SK-N-SH treated with all-trans-retinoic acid at 6 μM for 48 hours (cell line): Measurements from ENCODE around the gene AMHR2.
A peak's percentile ranks its signal among the peaks of the same experiment; 100 is the strongest.
"Not testable (repeated sequence)": the region's sequence is repeated elsewhere in the genome, so short reads cannot be mapped to it uniquely, and the experiment has no call there.

Experiments
- ATAC-seq: fragments of 200-7000 bp; cut with Tn5 transposase; 3 replicates; pipeline ENCODE4 v1.9.1; 2020; ENCODE audit warnings: mild to moderate bottlenecking, moderate library complexity
- CREB5 ChIP-seq: fragments of 250-450 bp; sonication (Bioruptor Pico); IDR thresholded peaks from 2 replicates; pipeline ENCODE4 v1.5.1; 2020; ENCODE audit warnings: low read depth, mild to moderate bottlenecking, moderate library complexity
- CSDC2 ChIP-seq: fragments of 250-450 bp; sonication (Bioruptor Pico); IDR thresholded peaks from 2 replicates; pipeline ENCODE4 v1.5.0; 2020; ENCODE audit warnings: mild to moderate bottlenecking, moderate library complexity
- ESRRG ChIP-seq: fragments of 250-450 bp; sonication (Bioruptor Pico); IDR thresholded peaks from 2 replicates; pipeline ENCODE4 v1.6.1; 2021; ENCODE audit warnings: mild to moderate bottlenecking
- GLIS3 ChIP-seq: fragments of 250-450 bp; sonication (Bioruptor Pico); IDR thresholded peaks from 2 replicates; pipeline ENCODE4 v1.5.0; 2020; ENCODE audit warnings: mild to moderate bottlenecking, moderate library complexity
- ISL1 ChIP-seq: fragments of 250-450 bp; sonication (Bioruptor Pico); IDR thresholded peaks from 2 replicates; pipeline ENCODE4 v2.1.2; 2022; ENCODE audit warnings: mild to moderate bottlenecking, moderate library complexity
- POU6F1 ChIP-seq: fragments of 250-450 bp; sonication (Bioruptor Pico); IDR thresholded peaks from 2 replicates; pipeline ENCODE4 v1.8.0; 2021; ENCODE audit warnings: low read depth, mild to moderate bottlenecking, moderate library complexity, borderline replicate concordance
- PPARA ChIP-seq: fragments of 250-450 bp; sonication (Bioruptor Pico); IDR thresholded peaks from 2 replicates; pipeline ENCODE4 v1.5.0; 2020; ENCODE audit warnings: mild to moderate bottlenecking, borderline replicate concordance
- RARB ChIP-seq: fragments of 250-450 bp; sonication (Bioruptor Pico); IDR thresholded peaks from 2 replicates; pipeline ENCODE4 v1.8.0; 2021; ENCODE audit warnings: mild to moderate bottlenecking, moderate library complexity
- SNAI2 ChIP-seq: fragments of 250-450 bp; sonication (Bioruptor Pico); IDR thresholded peaks from 2 replicates; pipeline ENCODE4 v1.5.0; 2020; ENCODE audit warnings: mild to moderate bottlenecking, moderate library complexity
- TCF4 ChIP-seq: fragments of 250-450 bp; sonication (Bioruptor Pico); IDR thresholded peaks from 2 replicates; pipeline ENCODE4 v1.8.0; 2021; ENCODE audit warnings: mild to moderate bottlenecking, moderate library complexity, borderline replicate concordance
- TOX ChIP-seq: fragments of 250-450 bp; sonication (Bioruptor Pico); IDR thresholded peaks from 2 replicates; pipeline ENCODE4 v1.8.0; 2021; ENCODE audit warnings: mild to moderate bottlenecking, moderate library complexity, borderline replicate concordance
- TSHZ2 ChIP-seq: fragments of 250-450 bp; sonication (Bioruptor Pico); IDR thresholded peaks from 2 replicates; pipeline ENCODE4 v1.5.0; 2020; ENCODE audit warnings: mild to moderate bottlenecking, moderate library complexity
- ZC3H10 ChIP-seq: fragments of 250-450 bp; sonication (Bioruptor Pico); IDR thresholded peaks from 2 replicates; pipeline ENCODE4 v1.5.1; 2021; ENCODE audit warnings: mild to moderate bottlenecking, moderate library complexity
- ZFP3 ChIP-seq: fragments of 250-450 bp; sonication (Bioruptor Pico); IDR thresholded peaks from 2 replicates; pipeline ENCODE4 v1.5.0; 2020; ENCODE audit warnings: mild to moderate bottlenecking, moderate library complexity
- ZFP30 ChIP-seq: fragments of 450-650 bp; formaldehyde crosslinking; IDR thresholded peaks from 2 replicates; pipeline ENCODE4 v1.5.0; 2022; ENCODE audit warnings: mild to moderate bottlenecking, moderate library complexity
- ZNF565 ChIP-seq: fragments of 450-650 bp; formaldehyde crosslinking; conservative IDR thresholded peaks from 2 replicates; pipeline ENCODE4 v1.5.0; 2020; ENCODE audit warnings: low read depth, mild to moderate bottlenecking, moderate library complexity
- ZNF70 ChIP-seq: fragments of 450-650 bp; formaldehyde crosslinking; IDR thresholded peaks from 2 replicates; pipeline ENCODE4 v1.5.0; 2020; ENCODE audit warnings: mild to moderate bottlenecking, moderate library complexity
- ZNF8 ChIP-seq: fragments of 450-650 bp; formaldehyde crosslinking; IDR thresholded peaks from 2 replicates; pipeline ENCODE4 v1.5.0; 2020; ENCODE audit warnings: mild to moderate bottlenecking, moderate library complexity
- TF ChIP-seq, protein P1 (sequence below): fragments of 250-450 bp; sonication (Bioruptor Pico); IDR thresholded peaks from 2 replicates; pipeline ENCODE4 v1.8.0; 2020; ENCODE audit warnings: mild to moderate bottlenecking, moderate library complexity, borderline replicate concordance

Gene AMHR2

GRCh38 chr12:53413485-53414204 lies 10.0 kb upstream of the AMHR2 start:
- peak; percentile 54 for ATAC-seq
- TF ChIP-seq ISL1 (CRISPR knock-in tag) = peak; percentile 63
- no peak for TF ChIP-seq CSDC2 (CRISPR knock-in tag)

- ATAC-seq = peak; percentile 72
- no peak; the same call in 1 of the 2 replicates for TF ChIP-seq ZFP3 (CRISPR knock-in tag)
- TF ChIP-seq TCF4 (CRISPR knock-in tag) = peak; percentile 61
- TF ChIP-seq SNAI2 (CRISPR knock-in tag) = 0 out of 2 replicates have a peak, but pooled peaks have one; percentile 17
- TF ChIP-seq PPARA (CRISPR knock-in tag) = no peak
- no peak for TF ChIP-seq ZNF8 (CRISPR knock-in tag)
- peak; percentile 74; the same call in 1 of the 2 replicates for TF ChIP-seq TSHZ2 (CRISPR knock-in tag)
- TF ChIP-seq ISL1 (CRISPR knock-in tag) = peak; percentile 52
- TF ChIP-seq TOX (CRISPR knock-in tag) = no peak; the same call in 1 of the 2 replicates
- TF ChIP-seq RARB (CRISPR knock-in tag) = no peak
- no peak for TF ChIP-seq ZNF565 (CRISPR knock-in tag)
- 0 out of 2 replicates have a peak, but pooled peaks have one; percentile 8 for TF ChIP-seq ZNF70 (CRISPR knock-in tag)
- no peak for TF ChIP-seq CREB5
- 0 out of 2 replicates have a peak, but pooled peaks have one; percentile 5 for TF ChIP-seq GLIS3 (CRISPR knock-in tag)
- 0 out of 2 replicates have a peak, but pooled peaks have one; percentile 14 for TF ChIP-seq CSDC2 (CRISPR knock-in tag)
- TF ChIP-seq ZFP30 = no peak; the same call in 1 of the 2 replicates
- TF ChIP-seq ESRRG (CRISPR knock-in tag) = no peak
These were observed 8.8 kb upstream of the AMHR2 start for GRCh38 chr12:53414756-53415417.

- ATAC-seq = peak; percentile 15
- peak; percentile 53 for TF ChIP-seq ISL1 (CRISPR knock-in tag)
These were observed 7.8 kb upstream of the AMHR2 start for GRCh38 chr12:53415752-53416389.

- ATAC-seq = not testable (repeated sequence)
These were observed 6.3 kb upstream of the AMHR2 start for GRCh38 chr12:53417291-53417816.

GRCh38 chr12:53418221-53418620 lies 5.4 kb upstream of the AMHR2 start:
- ATAC-seq = no peak
- TF ChIP-seq TCF4 (CRISPR knock-in tag) = no peak
- TF ChIP-seq ISL1 (CRISPR knock-in tag) = no peak
- no peak for TF ChIP-seq ZNF565 (CRISPR knock-in tag)
- TF ChIP-seq, protein P1, sequence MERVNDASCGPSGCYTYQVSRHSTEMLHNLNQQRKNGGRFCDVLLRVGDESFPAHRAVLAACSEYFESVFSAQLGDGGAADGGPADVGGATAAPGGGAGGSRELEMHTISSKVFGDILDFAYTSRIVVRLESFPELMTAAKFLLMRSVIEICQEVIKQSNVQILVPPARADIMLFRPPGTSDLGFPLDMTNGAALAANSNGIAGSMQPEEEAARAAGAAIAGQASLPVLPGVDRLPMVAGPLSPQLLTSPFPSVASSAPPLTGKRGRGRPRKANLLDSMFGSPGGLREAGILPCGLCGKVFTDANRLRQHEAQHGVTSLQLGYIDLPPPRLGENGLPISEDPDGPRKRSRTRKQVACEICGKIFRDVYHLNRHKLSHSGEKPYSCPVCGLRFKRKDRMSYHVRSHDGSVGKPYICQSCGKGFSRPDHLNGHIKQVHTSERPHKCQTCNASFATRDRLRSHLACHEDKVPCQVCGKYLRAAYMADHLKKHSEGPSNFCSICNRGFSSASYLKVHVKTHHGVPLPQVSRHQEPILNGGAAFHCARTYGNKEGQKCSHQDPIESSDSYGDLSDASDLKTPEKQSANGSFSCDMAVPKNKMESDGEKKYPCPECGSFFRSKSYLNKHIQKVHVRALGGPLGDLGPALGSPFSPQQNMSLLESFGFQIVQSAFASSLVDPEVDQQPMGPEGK = no peak
- no peak for TF ChIP-seq POU6F1 (CRISPR knock-in tag)
- no peak for TF ChIP-seq ZNF8 (CRISPR knock-in tag)
- no peak for TF ChIP-seq ZFP30
- no peak for TF ChIP-seq CREB5
- no peak for TF ChIP-seq ZC3H10
- no peak for TF ChIP-seq TSHZ2 (CRISPR knock-in tag)
- no peak for TF ChIP-seq ESRRG (CRISPR knock-in tag)
